CD4-positive, alpha-beta T cell treated with Interleukin-4 for 1 hour (primary cell): ENCODE results near the gene LHX1.

Source experiments
- DNase-seq, 2 donors: peaks; one replicate each; pipeline ENCODE4 v3.0.0-alpha.2; 2020 to 2022

Gene LHX1

DNA sequence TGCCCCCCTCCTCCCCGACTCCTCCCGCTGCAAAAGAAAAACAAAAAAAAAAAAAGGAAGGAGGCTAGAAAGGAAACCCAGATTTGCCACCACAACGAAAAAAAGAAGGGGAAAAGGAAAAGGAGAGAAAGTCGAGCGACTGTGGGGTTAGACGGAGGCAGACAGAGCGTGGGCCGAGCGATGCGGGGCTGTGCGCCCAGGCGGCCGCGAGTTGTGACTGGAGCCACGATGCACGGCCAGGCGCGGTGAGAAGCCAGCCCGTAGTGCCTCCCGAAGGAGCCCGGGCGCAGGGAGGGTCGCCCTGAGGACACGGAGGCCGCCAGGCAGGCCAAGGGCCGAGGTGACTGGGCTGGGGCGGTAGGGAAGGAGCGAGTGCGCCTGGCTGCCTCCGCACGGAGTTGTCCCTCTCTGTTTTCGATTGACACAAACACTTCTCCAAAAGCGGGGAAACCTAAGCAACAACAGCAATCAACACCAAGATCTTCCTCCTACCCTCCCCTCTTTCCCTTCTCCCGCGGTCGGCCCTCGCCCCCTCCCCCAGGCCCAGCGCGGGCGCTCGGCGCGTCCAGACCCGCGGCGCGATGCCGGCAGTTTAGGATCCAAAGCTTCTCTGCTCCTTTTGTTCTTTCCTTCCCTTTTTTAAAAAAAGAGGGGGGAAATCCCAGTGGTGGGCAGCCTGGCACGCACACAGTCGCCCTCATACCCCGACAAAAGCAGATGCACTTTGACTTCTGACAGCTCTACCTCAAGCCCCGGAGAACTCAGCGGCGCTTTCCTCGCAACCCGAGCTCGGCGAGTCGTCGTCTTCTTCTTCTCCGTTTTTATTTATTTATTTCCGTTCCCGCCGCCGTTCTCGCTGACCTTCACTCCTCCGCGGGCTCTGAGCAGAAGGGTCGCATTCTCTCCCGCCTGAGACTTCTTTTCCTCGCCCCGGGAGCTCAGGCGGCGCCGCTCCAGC is at the start of gene LHX1:
Gene LHX1 (plus strand): TSS at position 475 of the 958 bp plus-strand sequence. CDS start 723 bp downstream, outside the sequence.
- DNase-seq, result peak in 1 of 2 donors; percentile 22

DNA sequence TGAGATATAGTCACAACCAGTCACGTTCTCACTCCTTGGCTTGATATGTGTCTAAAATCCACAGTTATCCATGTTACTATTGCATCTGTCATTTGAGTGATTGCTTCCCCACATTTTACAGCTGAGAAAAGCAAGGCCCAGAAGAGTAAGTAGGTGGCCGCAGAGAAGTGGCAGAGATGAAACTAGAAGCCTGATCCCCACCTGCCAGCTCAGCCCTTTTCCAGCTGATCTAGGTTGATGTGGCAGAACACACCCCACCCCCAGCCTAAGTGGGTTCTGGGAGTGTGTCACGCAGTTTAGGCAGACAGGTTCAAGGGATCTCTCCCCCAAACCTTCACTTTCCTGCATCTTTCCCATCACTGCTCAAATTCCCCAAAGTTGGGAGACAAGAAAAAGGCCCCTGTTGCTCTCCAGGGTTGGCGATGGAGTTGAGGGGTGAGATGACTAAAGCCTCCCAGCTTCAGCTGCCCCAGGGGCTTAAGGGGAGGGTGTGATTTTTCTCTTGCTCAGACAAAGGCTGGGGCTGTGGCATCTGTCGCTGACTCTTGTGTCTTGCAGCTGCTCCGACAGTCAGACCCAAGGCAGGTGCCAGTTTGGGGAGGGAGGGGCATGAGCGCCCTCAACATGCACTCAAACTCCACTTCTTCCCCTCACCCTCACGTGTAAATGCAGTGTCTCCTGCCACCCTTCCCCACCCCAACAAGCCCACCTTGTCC is 48.9 kb upstream of the LHX1 start:
- no peak for DNase-seq

DNA sequence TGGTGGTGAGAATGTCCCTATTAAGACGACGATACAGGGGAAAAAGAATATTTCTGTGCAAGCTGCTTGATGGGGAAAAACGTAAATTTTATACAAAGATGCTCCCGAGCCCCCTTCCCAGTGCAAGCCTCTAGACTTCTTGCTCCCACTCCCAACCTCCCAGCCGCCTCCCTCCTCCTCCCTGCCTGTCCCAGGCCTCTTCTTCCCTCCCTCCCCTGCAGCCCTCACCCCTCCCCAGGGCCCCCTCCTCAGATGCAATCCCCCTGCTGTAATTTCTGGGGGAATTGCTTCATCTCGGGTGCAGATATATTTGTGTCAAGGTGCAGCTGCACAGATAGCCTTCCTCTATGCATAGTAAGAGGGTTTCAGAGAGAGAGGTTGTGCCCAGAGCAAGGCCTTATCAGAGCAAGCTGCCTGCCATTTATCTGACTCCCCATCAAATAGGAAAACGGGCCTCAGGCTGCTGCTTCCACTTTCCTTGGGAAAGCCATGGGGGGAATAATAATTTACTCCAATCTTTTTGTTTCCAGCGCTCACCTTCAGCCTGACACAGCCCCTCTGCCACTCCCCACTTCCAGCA is 47.4 kb upstream of the LHX1 start:
- no peak for DNase-seq

DNA sequence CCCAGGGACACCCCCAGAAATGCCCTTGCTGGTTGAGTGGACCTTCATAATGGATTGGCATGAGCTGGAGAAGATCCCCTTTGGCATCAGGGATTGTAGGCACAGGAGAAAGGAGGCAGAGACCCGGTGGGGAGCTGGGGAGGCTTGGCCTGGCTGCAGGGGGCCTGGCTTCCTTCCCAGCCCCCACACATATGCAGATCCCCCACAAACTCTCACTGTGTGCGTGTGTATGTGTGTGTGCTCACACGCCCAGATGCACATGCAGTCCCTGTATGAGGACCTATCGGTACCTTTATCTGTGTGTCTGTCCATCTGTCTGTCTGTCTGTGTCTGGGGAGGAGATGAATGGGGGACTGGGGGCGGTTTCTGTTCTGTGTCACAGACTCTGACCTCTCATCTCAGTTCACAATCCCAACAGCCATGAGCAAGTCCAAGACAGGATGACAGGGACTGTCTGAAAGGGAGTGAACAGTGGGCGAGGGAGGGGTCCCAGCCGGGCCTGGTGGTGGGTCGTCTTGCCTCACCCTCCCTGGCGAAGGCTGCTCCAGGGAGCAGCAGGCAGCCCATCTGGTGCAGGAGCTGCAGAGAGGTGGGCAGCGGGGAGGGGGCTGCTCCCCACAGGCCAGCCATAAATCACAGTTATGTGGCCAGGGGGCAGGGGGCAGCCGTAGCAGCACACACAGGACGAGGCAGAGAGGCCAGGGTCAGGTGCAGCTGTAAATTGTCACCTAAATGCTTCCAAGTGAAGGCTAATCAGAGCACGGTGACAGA is 46.7 kb upstream of the LHX1 start:
- DNase-seq, result no peak

DNA sequence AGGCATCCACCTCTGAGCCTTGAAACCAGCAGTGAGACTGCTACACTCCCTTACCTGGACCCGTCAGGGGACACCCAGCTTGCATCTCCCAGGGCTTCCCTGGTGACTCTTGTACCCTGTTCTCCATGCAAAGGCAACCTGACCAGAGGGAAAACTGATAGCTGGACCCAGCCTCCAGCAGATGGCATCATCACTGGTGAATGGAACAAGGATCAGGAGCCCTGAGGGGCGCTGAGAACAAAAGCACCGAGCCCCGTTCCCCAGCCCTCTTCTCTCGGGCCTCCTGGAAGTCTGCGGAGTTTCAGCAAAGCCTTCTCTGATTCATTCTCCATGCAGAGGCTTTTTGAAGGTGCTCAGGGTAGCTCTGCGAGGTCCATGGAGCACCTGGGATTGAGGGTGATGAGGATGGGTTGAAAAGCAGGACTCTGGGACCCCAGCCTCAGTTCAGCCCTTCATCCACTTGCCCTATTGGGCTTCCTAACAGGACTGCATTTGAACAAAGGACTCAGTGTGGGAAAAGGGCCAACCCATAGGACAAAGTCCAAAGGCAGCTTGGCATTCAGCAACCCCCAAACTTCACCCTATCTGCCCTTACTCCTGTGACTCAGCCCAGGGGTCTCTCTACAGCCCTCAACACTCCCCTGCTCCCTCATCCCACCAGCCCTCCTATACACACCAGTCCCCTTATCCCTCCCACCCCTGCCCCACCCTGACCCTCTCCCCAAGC is 45.0 kb upstream of the LHX1 start:
- no peak for DNase-seq

DNA sequence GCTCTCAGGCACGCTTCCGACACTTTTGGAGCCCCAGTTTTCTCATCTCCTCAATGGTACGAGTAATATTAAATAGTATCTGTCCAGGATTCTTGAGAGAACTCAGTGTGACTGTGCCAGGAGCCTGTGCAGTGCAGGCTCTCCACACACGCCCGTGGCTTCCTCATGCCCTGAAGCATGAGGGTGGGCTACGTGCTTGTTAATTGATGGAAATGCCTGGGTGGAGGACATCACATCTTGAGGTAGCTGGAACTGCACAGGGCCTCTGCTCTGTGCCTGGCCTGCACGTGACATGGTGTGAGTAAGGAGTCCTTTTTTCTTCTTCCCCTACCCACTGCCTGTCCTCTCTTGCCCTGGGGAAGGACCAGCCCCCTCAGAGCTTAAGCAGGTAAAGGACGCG is 43.1 kb upstream of the LHX1 start:
- no peak for DNase-seq

DNA sequence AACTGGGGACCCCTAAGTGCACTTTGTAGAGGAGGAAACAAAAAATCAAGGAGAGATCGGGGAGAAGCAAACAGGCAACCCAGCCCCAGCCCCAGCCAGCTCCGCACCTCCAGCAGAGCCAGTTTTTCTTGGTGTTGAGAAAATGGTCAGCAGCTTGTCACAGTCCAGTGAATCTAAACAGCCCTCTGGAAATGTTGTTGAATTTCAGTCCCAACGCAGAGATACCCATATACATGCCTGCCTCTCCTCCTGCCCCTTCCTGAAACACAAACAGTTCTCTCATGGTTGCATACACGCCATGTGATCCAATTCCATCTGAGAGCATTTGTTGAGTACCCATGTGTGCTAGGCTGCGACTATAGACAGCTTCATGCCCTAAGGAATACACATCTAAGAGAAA is 42.4 kb upstream of the LHX1 start:
- no peak for DNase-seq

DNA sequence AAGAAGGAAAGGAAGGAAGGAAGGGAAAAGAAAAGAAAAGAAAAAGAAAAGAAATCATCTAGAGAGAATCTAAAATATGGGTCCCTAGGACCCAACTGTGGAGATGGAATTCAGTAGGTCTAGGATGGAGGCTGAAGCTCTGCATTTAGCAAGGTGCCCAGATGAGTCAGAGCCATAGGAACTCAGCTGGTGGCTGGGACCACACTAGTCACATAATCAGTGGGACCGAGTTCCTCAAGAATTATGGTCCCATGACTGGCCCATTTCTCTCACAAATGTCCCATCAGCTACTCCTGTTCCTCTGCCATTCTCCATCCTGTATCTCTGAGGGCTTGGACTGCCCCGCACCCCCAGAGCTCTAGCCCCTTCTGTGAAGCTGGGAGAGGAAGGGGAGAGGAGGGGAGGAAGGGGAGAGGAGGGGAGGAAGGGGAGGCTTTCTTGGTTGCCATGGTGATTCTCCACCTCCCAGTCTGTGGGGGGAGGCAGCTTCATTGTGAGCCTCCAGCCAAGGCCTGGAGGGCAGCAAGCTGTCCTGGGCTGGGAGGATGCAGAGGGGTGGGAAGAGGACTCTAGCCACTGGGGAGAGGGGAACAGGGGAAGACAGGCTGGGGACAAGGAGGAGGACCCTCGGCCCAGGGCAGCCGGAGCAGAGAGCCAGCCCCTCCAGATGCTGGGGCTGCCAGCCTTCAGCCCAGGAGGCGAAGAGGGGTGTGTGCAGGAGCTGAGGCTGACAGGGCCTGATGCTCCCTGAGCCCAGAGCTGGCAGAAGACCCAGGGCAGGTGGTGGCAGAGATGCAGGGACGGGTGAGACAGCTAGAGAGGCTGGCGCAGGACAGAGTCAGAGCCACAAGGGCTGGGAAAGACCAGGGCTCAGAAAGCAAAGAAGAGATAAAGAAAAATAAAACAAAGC is 37.8 kb upstream of the LHX1 start:
- no peak for DNase-seq

DNA sequence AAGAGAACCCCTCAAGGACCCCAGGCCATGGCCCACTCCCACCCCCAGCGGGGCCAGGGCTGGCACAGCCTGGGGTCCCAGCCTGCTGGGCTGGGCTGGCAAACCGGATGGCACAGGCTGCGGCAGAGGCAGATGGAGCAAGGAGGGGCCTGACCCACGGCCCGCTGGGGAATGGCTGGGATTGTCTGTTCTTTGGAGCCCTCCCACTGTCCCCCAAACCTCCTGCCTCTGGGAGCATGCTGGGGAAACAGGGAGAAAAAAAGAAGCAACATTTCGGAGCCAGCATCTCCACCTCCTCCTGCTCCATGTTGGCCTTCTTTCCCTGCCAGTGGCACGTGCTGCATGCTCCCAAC is 37.1 kb upstream of the LHX1 start:
- no peak for DNase-seq

DNA sequence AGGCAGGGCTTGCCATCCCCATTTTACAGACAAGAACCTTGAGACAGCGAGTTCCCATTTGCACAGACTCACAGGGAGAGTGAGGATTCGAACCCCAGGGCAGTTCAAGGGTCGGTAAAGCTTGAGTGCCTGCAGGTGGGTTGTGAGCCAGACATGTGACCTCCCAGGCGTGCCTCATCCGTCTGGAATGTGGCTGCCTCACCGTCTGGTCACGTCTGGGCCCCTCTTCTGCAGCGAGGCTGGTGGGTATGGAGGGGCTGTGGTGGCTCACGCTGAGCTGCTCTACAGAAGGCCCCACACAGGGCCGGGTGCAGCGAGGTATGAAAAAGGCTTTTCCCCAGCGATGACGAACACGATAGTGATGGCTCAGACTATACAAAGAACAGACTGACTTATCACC is 35.8 kb upstream of the LHX1 start:
- no peak for DNase-seq

DNA sequence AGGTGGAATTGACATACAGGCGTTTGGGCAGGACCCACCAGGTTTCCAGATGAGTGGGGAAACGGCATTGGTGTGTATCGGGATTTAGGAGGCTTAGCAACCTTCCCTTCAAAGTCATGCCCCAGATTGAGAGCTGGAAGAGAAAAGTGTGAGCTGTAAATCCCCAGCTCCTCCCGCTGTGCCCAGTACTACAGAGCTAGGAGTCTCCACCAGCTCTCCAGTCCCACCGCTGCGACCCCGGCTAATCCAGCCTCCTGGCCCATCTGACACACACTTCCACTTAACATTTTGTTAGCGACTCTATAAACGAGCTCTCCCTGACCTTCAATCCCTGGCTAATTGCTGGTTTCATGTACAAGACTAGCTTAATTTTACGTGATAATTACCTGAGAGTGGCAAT is 29.9 kb upstream of the LHX1 start:
- DNase-seq, result no peak

DNA sequence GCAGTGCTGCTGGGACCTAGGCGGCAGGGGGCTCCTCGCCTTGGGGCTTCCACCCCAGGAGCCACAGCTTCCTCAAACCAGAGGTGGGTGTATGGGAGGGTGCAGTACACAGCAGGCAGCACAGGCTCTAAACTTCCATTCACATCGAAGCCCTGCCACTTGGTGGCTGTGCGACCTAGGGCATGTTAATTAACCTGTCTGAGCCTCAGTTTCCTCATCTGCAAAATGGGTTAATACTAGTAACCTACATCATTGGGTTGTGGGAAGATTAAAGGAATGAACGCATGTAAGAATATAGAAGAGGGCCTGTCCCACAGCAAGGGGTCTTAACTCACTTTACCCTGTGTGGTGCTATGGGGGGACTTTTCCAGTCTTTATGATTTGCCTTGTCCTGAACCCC is 26.8 kb upstream of the LHX1 start:
- no peak for DNase-seq

DNA sequence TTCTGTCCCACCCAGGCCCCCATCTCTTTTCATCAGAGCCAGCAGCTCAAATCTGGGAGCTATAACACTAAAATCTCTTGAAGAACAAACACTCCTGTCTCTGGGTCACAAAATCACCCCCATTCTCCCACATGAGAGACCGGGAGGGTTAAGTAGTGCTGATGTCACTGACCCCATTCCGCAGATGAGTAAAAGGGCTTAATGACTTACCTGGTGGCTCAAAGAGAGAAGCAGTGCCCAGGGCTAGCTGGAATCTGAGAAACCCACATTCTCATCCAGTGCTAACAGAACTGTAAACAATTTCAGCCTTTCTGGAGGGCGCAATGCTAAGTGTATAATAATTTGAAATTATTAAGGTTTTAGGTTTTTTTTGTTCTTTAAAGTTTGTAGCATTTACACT is 26.3 kb upstream of the LHX1 start:
- DNase-seq, result no peak

DNA sequence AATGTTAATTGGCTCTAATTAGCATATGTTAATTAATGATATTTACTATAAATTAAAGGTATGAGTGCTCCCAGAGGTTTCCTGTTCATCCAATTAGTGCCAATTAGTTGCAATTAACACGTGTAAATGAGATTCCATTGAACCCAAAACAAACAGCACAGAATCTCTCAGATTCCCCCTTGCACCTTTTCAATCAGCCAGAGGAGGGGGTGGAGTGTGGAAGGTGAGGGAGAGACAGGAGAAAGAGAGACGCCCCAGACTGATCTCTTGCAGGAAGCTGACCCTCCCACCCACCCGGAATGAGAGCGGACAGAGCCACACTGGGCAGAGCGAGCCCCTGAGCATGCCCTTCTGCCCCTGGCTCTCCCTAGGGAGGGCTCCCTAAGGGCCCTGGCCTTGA is 24.1 kb upstream of the LHX1 start:
- DNase-seq, result no peak

DNA sequence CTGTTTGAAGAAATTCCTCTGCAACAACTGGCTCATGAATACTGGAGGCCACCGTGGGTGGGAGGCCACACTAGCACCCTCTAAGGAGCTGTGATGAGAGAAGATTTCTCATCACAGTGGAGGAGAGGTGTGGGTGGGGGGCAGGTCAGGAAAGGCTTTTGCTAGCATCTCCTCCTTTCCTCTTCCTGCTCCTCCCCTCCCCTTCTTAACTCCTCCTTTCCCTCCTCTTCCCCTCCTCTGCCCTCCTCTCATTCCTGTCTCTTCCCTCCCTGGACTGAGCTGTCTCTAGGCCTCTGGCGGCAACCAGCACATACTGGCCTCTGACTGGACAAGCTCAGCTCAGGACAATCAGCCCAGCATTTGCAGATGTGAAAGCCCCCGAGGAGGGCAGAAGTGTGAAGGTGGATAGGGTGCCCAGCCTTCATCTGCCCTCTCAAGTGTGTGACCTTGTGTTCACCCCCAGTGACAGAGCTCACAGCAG is 19.0 kb upstream of the LHX1 start:
- no peak for DNase-seq

DNA sequence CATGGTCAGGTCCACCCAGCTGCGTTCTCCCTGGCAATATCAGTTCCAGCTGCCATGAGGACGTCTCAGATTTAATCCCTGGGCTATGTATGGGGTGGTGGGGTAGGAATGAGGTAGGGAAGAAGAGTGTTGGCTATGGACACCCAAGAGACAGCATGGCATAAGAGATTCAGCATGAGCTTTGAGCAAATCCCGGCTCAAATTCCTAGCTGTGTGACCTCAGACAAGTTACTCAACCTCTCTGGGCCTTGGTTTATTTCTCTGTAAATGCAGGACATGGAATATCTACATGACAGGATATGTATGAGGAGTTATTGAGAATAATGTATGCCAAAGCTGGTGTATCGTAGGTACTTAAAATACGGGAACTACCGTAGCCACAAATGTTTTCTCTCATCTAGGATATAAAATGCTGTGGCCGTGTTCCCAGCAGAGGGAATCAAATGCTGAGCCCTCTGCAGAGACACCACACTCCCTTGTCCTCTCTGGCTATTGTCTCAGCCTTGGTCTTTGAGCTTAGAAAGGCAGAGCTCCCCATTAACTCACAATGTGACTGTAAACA is 17.8 kb upstream of the LHX1 start:
- DNase-seq, result no peak

DNA sequence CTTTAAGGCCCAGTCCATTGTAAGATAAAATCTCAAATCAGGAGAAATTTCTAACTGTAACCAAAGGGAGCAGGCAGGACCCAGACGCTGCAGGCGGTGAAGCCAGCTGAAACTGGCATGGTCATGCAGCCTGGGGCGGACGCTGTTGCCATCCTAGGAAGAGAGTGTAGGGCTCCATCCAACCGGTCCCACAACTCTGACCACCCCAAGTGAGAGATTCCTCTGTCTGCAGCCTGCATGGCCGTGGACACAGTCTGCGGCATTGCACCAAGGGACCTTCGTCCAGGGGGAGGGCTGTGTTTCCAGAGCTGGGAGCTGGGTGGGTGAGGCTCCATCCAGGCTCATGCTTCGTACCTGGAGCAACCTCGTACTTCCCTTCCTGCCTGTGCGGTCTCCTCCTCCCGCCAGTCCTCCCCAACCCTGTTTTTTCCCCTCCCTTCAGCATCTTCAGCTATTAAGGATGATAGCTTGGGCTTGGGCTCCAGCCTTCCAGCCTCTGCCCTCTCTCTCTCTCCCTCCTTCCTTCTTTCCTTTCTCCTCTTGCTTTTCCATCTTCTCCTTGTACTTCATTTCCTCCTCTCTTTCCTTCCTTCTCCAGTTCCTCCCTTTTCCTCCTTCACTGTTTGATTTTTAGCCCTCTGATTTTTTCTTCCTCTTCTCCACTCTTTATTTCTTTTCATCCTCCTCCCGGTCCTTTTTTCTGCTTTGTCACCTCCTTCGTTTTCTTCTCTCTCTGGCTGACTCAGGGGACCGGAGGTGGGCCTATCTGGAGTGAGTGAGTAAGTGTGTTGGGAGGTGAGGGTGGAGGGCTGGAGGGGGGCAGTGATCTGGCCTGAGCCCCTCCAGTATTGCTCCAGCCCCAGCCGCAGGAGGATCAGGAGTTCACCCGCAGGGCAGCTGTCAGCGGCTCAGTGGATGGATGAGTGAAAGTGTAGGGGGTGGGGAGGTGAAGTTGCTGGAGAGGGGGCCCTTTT is 17.0 kb upstream of the LHX1 start:
- no peak for DNase-seq

DNA sequence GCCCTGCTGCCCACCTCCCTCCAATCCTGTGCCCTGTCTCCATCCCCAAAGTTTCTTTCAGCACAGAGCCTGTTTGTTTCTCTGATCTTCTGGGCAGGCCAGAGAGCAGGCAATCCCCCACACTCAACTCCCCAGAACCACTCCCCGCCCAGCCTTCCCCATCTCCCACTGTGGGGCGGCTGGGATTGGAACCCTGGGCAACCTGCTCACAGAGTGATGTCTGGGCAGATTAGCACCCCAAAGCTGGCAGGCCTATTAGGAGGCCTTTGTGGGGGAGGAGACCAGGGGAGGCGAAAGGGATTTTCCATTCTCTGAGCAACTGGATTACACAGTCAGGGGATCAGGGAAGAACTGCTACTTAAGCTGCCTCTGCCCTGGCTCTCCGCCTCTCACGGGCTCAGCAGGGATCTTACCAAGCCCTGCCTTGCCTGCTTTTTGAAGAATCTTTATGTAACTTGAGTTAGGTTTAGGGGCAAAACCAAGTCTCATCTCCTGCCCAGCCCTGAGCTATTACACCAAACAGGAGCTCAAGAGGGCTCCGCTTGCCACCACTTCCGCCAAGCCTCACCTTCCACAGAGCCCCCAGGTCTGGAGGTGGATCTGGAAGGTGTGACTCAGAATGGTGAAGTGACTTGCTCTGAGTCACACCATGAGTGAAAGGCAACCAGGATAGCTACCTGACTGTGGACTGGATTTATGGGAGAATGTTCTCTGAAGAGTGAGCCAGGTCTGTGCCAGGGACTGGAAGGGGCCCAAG is 16.0 kb upstream of the LHX1 start:
- DNase-seq, result no peak

DNA sequence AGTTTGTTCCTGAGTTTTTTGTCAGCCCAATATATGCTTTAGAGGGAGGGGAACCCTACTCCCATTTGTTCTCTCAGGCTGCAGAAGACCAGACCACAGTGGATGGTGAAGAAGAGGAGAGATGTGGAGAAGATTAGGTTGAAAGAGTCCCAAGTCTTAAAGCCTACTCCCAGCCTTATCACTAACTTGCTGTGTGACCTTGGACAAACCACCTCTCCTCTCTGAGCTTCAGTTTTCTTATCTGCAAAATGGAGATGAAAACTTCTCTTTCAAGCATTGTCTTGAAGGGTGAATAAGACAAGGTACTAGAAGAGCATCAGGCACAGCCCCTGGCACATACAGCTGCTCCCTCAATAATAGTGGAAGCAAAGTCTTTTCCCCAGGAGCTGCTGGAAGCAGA is 15.1 kb upstream of the LHX1 start:
- no peak for DNase-seq
